ENCODE data around the gene SRP19. TPM values are rescaled to one million over a fixed set of nuclear protein-coding genes. Genes with fewer than 3 reads are reported as not detected.
"Not testable (repeated sequence)": the region's sequence is repeated elsewhere in the genome, so short reads cannot be mapped to it uniquely, and the experiment has no call there.

Gene SRP19
- total RNA-seq (ENCODE audit: insufficient read depth, low replicate concordance), result 47.7 TPM

GRCh38 chr5:112860929-112861637 lies at the start of gene SRP19:
Gene SRP19, plus strand, starts transcription at chr5:112861287. Its CDS starts 90 bp downstream, at chr5:112861377.
- peak; percentile 99 for DNase-seq (ENCODE audit: low spot score)

GRCh38 chr5:112812549-112812948 lies 48.5 kb upstream of the SRP19 start:
- DNase-seq (ENCODE audit: low spot score), result no peak

DNA sequence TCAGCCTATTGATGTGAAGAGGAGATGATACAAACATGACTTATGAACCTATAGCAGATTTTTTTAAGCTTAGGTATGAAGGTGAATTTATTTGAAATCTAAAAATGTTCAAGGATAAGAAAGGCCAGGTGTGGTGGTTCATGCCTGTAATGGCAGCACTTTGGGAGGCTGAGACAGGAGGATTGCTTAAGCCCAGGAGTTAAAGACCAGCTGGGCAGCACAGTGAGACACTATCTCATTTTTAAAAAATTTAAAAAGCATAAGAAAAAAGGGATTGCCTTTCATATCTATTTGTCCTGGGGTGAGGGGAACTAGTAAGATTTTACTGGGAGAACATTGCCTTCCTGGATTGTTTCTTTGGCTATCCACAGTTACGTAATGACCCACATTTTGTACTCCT lies 40.8 kb upstream of the SRP19 start:
- DNase-seq (ENCODE audit: low spot score), result no peak

DNA sequence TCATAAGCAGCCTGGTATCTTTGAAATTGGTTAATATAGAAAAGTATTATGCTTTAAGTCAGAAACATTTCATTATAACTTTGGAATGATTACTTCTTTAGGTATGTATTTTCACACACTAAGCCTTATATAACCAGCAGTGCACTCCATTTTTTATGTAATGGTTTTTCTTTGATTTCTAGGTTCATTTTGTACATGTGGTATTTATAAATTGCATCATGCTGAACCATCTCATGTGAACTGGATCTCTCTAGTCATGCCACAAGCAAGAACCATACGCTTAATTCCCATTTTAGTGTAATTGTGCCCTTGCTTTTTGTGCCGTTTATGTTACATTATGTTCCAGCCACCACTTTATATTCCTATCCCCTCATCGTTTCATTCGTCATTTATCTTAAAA lies 38.6 kb upstream of the SRP19 start:
- no peak for DNase-seq (ENCODE audit: low spot score)

- no peak for DNase-seq (ENCODE audit: low spot score)
These were observed 37.9 kb upstream of the SRP19 start for GRCh38 chr5:112823181-112823580.

GRCh38 chr5:112823656-112824055 lies 37.4 kb upstream of the SRP19 start:
- peak; percentile 14 for DNase-seq (ENCODE audit: low spot score)

- no peak for DNase-seq (ENCODE audit: low spot score)
These were observed 36.9 kb upstream of the SRP19 start for GRCh38 chr5:112824197-112824596.

GRCh38 chr5:112830378-112830777 lies 30.7 kb upstream of the SRP19 start:
- no peak for DNase-seq (ENCODE audit: low spot score)

DNA sequence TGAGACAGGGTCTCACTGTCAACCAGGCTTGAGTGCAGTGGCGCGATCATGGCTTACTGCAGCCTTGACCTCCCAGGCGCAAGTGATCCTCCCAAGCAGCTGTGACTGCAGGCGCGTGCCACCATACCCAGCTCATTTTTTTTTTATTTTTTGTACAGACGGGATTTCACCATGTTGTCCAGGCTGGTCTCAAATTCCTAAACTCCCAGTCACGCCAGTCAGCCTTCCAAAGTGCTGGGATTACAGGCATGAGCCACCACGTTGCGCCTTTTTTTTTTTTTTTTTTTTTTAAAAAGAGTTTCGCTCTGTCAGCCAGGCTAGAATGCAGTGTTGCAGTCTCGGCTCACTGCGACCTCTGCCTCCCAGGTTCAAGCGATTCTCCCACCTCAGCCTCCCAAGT lies 27.1 kb upstream of the SRP19 start:
- DNase-seq (ENCODE audit: low spot score), result no peak

DNA sequence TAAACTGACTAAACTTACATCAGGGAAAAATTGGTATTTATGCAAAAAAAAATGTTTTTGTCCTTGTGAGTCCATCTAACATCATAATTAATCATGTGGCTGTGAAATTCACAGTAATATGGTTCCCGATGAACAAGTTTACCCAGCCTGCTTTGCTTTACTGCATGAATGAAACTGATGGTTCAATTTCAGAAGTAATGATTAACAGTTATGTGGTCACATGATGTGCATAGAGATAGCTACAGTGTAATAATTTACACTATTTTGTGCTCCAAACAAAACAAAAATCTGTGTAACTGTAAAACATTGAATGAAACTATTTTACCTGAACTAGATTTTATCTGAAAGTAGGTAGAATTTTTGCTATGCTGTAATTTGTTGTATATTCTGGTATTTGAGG lies 16.6 kb upstream of the SRP19 start:
- no peak for DNase-seq (ENCODE audit: low spot score)

DNA sequence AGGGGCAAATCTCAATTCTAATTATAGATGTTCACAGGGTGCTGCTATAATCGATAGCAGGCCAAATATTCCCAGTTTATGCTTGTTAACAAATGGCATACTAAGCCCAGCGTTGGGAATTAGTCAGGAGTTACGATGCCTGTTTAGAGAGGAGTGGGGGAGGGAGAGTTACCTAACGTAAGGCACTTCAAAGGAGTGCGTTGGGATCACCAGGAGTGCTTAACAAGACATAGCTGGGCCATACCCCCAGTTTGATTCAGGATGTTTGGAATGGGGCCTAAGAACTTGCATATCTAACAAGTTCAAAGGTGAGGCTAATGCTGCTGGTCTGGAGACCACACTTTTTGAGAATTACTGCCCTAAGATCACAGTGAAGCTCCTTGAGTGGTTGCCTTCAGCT lies 14.5 kb upstream of the SRP19 start:
- DNase-seq (ENCODE audit: low spot score), result no peak

- DNase-seq (ENCODE audit: low spot score), result no peak
These were observed 13.8 kb upstream of the SRP19 start for GRCh38 chr5:112847306-112847705.

DNA sequence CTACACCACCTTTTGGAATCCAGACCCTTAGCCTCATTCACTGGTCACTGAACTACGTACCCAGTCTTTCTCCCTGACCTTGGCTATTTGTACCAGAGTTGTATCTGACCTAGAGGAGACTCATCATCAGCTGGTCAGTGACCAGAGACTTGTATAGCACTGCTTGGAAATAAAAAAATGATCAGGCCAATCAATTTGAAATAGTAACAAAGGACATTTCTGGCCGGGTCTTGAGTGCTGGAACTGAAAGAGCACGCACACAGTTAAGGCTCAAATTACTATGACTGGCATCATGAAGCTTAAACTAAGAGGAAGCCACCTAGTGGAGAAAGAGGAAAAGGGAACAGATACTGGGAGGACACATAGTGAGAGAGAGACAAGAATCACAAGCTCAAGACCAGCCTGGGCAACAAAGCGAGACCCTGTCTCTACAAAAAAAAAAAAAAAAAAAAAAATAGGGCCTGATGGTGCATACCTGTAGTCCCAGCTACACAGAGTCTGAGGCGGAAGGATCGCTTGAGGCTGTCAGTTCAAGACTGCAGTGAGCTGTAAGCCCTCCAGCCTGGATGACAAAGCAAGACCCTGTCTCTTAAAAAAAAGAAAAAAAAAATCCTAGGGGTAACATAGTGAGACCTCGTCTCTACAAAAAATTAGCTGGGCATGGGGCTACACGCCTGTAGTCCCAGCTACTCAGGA lies 12.8 kb upstream of the SRP19 start:
- peak; percentile 74 for DNase-seq (ENCODE audit: low spot score)

GRCh38 chr5:112849912-112850311 lies 11.2 kb upstream of the SRP19 start:
- DNase-seq (ENCODE audit: low spot score), result no peak

- DNase-seq (ENCODE audit: low spot score), result no peak
These were observed 6.4 kb upstream of the SRP19 start for GRCh38 chr5:112854651-112855050.

- DNase-seq (ENCODE audit: low spot score), result no peak
These were observed 3.2 kb upstream of the SRP19 start for GRCh38 chr5:112857866-112858265.

DNA sequence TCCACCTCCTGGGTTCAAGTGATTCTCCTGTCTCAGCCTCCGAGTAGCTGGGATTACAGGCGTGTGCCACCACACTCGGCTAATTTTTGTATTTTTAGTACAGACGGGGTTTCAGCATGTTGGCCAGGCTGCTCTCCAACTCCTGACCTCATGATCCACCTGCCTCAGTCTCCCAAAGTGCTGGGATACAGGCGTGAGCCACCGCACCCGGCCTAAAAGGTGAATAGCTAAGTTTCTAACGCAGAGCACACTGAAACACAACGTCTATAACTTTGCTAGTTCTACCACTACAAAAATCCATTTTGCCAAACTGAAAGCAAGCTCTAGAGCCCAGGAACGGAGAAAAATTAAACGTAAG lies 537 bp upstream of the SRP19 start:
- not testable (repeated sequence) for DNase-seq (ENCODE audit: low spot score)

DNA sequence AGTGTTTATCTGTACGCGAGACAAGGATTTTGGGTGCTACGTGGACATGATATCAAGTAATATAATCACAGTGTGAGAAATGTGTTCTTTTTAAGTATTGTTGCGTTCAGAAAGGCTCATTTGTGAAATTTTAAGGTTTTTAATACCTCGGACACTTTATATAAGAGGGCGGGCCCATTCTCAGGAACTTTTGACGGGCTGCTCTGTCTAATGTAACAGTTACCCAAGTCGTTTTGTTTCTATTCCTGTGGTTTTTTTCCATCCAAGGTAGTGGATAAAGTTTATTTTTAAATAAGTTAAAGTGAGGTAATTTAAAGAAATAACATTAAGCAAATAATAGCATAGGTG lies 525 bp downstream of the SRP19 start:
- peak; percentile 9 for DNase-seq (ENCODE audit: low spot score)

DNA sequence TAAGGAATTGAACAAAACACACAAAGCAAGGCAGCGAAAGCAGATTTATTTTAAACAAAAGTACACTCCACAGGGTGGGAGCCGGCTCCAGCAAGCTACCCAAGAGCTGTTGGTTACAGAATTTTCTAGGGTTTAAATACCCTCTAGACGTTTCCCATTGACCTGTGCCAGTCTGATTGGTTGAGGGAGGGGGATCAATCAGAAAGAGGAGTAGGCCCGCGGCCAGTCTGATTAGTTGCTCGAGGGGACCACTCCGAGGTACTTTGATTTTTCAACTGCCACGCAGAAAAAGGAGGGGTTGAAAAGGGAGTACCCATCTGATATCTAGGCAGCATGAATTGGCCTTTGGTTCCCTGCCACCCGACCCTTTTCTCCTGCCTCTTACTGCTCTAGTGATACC lies 998 bp downstream of the SRP19 start:
- DNase-seq (ENCODE audit: low spot score), result no peak

GRCh38 chr5:112863549-112863948 lies 2.5 kb downstream of the SRP19 start:
- no peak for DNase-seq (ENCODE audit: low spot score)

DNA sequence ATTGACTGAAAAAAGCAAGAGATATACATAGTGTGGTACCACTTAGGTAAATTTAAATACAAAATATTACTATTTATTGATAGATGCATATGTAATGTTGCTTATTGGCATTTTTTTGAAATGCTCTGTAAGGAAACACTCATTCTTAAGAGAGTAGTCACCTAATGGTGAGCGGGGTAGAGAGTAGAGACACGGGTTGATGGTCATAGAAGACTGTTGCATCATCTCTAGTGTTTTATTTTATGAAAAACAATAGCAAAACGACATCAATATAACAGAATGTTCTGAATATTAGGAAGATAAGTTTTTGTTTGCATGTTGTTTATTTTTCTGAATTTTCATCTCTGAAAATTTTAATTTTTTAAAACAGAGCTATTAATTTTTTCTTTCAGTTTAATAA lies 4.0 kb downstream of the SRP19 start:
- no peak for DNase-seq (ENCODE audit: low spot score)

GRCh38 chr5:112866739-112867138 lies 5.7 kb downstream of the SRP19 start:
- DNase-seq (ENCODE audit: low spot score), result no peak

GRCh38 chr5:112867411-112867810 lies 6.3 kb downstream of the SRP19 start:
- DNase-seq (ENCODE audit: low spot score), result no peak

DNA sequence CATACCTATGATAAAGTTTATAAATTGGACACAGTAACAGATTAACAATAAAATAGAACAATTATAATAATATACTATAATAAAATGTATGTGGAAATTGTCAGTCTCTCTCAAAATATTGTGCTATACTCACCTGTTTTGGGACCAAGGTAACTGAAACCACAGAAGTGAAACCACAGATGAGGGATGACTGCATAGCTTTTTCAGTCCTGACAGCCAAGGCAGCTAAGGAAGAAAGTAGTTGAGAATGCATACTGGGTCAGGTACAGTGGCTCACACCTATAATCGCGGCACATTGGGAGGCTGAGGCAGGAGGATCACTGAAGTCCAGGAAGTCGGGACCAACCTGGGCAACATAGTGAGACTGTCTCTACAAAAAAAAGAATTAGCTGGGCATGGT lies 8.9 kb downstream of the SRP19 start:
- DNase-seq (ENCODE audit: low spot score), result no peak

Data from umbilical cord (tissue), 2 donors.